ENCODE measurements around the gene MRPL22.
"Not testable (repeated sequence)": the region's sequence is repeated elsewhere in the genome, so short reads cannot be mapped to it uniquely, and the experiment has no call there.

MRPL22 gene

GRCh38 chr5:154977409-154977808 lies 36.5 kb downstream of the MRPL22 start:
- DNase-seq (ENCODE audit: low read depth, low spot score) = no peak
- no peak for TF ChIP-seq CTCF (IDR thresholded peaks at IDR 0.05; ENCODE audit: insufficient read depth, low read length, missing control alignments)
- ChIA-PET CTCF (interaction anchor here (1.3 kb wide), 1 partner anchor 162 kb away, joined by 6 read pairs; no protein-coding TSS in a partner anchor), POLR2A (no interaction called here)
- no peak overlapping the region for H3K4me3 ChIP-seq (ENCODE audit: low read depth, low read length)

- H3K4me3 ChIP-seq (ENCODE audit: low read depth, low read length); POLR2A ChIA-PET; CTCF ChIA-PET; DNase-seq (ENCODE audit: low read depth, low spot score): not testable (repeated sequence)
Measured at GRCh38 chr5:154978294-154978693, 37.4 kb downstream of the MRPL22 start.

- CTCF ChIA-PET = interaction anchor here (1.9 to 3.9 kb wide), 2 partner anchors 12 to 155 kb away, joined by 4 to 31 read pairs; no protein-coding TSS in a partner anchor
- no peak for TF ChIP-seq CTCF (IDR thresholded peaks at IDR 0.05; ENCODE audit: insufficient read depth, low read length, missing control alignments)
- DNase-seq (ENCODE audit: low read depth, low spot score) = no peak
- H3K4me3 ChIP-seq (ENCODE audit: low read depth, low read length) = no peak overlapping the region
- POLR2A ChIA-PET = no interaction called here
Measured at GRCh38 chr5:154984946-154985516, 44.2 kb downstream of the MRPL22 start.

GRCh38 chr5:154986151-154986550 lies 45.3 kb downstream of the MRPL22 start:
- POLR2A ChIA-PET = no interaction called here
- CTCF ChIA-PET = interaction anchor here (1.5 to 3.9 kb wide), 2 partner anchors 13 to 154 kb away, joined by 4 to 31 read pairs; no protein-coding TSS in a partner anchor

GRCh38 chr5:154989626-154990025 lies 48.8 kb downstream of the MRPL22 start:
- H3K4me3 ChIP-seq (ENCODE audit: low read depth, low read length) = no peak overlapping the region
- no peak for TF ChIP-seq CTCF (IDR thresholded peaks at IDR 0.05; ENCODE audit: insufficient read depth, low read length, missing control alignments)
- CTCF ChIA-PET = interaction anchor here (1.1 kb wide), 1 partner anchor 25 kb away, joined by 3 read pairs; no protein-coding TSS in a partner anchor
- DNase-seq (ENCODE audit: low read depth, low spot score) = no peak
- POLR2A ChIA-PET = no interaction called here

More at GRCh38 chr5:154986151-154986550, 45.3 kb downstream of the MRPL22 start:
- DNase-seq (ENCODE audit: low read depth, low spot score) = no peak
- no peak overlapping the region for H3K4me3 ChIP-seq (ENCODE audit: low read depth, low read length)
- TF ChIP-seq CTCF (IDR thresholded peaks at IDR 0.05; ENCODE audit: insufficient read depth, low read length, missing control alignments) = no peak

- H3K4me3 ChIP-seq (ENCODE audit: low read depth, low read length) = no peak overlapping the region
- POLR2A ChIA-PET = no interaction called here
- no peak for TF ChIP-seq CTCF (IDR thresholded peaks at IDR 0.05; ENCODE audit: insufficient read depth, low read length, missing control alignments)
- CTCF ChIA-PET = no interaction called here
- no peak for DNase-seq (ENCODE audit: low read depth, low spot score)
Measured at GRCh38 chr5:154993461-154993860, 52.6 kb downstream of the MRPL22 start.

GRCh38 chr5:154995679-154996078 lies 54.8 kb downstream of the MRPL22 start:
- no peak for TF ChIP-seq CTCF (IDR thresholded peaks at IDR 0.05; ENCODE audit: insufficient read depth, low read length, missing control alignments)
- H3K4me3 ChIP-seq (ENCODE audit: low read depth, low read length) = no peak overlapping the region
- no peak for DNase-seq (ENCODE audit: low read depth, low spot score)
- ChIA-PET CTCF (interaction anchor here (2.8 kb wide), 1 partner anchor 24 kb away, joined by 13 read pairs; no protein-coding TSS in a partner anchor), POLR2A (no interaction called here)
